SK-N-MC (cell line): ENCODE data around the gene GUCY1A1.

Experiments used
- EZH2 ChIP-seq: fragments of 200-600 bp; sonication (generic); IDR thresholded peaks from one replicate; pipeline ENCODE4 v1.6.1; 2017; ENCODE audit warnings: antibody characterized with exemption
- POLR2AphosphoS5 ChIP-seq: IDR thresholded peaks from 2 replicates; pipeline ENCODE4 v1.6.1; 2012; ENCODE audit warnings: mild to moderate bottlenecking, low read depth, low read length, borderline replicate concordance

- TF ChIP-seq EZH2 (no peak), POLR2AphosphoS5 (no peak)
Observed at GRCh38 chr4:155738548-155738947, 71.9 kb downstream of the GUCY1A1 start.
